ENCODE data around the gene EPX. TPM values are rescaled to one million over a fixed set of nuclear protein-coding genes. Genes with fewer than 3 reads are reported as not detected.

EPX gene
- total RNA-seq, 1 donor from 2014 or later, result not detected

DNA sequence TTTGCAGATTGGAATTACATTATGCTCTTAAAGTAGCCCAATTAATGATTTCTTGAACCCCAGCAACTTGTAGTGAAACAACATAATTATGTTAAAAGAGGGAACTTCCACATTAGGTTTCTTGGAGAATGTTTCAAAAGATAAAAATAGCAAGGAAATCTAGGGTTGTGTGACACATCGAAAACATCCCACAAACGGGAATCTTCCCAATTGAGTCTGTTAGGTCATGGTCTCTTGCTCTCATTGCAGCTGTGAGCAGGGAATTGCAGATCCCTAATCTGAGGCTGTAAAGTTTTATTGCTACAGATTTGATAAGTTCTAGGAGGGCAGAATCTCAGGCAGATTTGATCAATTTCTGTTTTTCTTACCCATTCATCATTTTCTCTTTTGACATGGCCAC is 39.1 kb downstream of the EPX start:
- no peak for DNase-seq (ENCODE audit: low read depth)
- TF ChIP-seq CTCF (conservative IDR thresholded peaks at IDR 0.05; ENCODE audit: low read depth, low read length), result no peak
- no peak overlapping the region for H3K4me3 ChIP-seq (ENCODE audit: low read depth, low read length)

- no peak overlapping the region for H3K4me3 ChIP-seq (ENCODE audit: low read depth, low read length)
- DNase-seq (ENCODE audit: low read depth), result peak; percentile 57
Measured at GRCh38 chr17:58232707-58233156, 40.2 kb downstream of the EPX start.

DNA sequence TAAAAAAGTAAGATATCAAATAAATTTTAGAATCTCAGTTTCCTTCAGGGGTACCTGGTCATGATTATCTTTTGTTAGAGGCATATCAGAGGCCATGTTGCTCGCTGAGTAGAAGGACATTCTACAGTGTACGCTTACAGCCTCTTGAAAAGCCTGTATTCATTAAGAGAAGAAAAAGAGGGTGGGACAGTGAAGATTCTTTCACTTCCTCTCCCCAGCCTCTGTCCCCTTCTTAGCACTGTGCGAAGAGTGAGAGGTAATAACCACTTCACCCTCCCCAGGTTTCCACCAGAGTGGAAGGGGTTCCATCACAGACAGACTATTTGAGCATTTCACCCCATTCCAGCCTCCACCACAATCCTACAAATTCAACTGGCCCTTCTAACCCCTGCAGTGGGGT is 41.0 kb downstream of the EPX start:
- DNase-seq (ENCODE audit: low read depth), result no peak
- no peak overlapping the region for H3K4me3 ChIP-seq (ENCODE audit: low read depth, low read length)
- no peak for TF ChIP-seq CTCF (conservative IDR thresholded peaks at IDR 0.05; ENCODE audit: low read depth, low read length)

More at GRCh38 chr17:58232707-58233156, 40.2 kb downstream of the EPX start:
- TF ChIP-seq CTCF (conservative IDR thresholded peaks at IDR 0.05; ENCODE audit: low read depth, low read length), result peak; percentile 8

- DNase-seq (ENCODE audit: low read depth), result no peak
- TF ChIP-seq CTCF (conservative IDR thresholded peaks at IDR 0.05; ENCODE audit: low read depth, low read length), result no peak
- no peak overlapping the region for H3K4me3 ChIP-seq (ENCODE audit: low read depth, low read length)
Measured at GRCh38 chr17:58234512-58234911, 42.0 kb downstream of the EPX start.

DNA sequence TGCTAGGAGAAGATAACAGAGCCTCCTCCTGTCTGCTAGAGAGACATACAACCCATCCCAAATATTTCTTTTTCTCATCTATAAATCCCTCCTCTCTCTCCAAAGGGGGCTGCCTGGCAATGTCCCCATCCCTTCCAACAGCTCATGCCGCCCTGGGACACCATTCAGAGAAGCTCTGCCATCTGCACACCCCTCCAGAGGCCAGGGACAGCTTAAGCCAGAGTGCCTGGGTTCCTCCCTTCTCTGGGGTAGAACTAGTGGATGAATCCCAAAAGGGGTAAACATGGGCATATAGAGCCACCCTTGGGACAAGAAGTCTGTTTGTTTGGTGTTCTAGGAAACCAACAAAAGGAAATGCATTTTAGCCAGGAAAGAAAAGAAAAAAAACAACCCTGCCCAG is 43.3 kb downstream of the EPX start:
- H3K4me3 ChIP-seq (ENCODE audit: low read depth, low read length), result no peak overlapping the region
- DNase-seq (ENCODE audit: low read depth), result no peak
- TF ChIP-seq CTCF (conservative IDR thresholded peaks at IDR 0.05; ENCODE audit: low read depth, low read length), result no peak

GRCh38 chr17:58236394-58236793 is 43.9 kb downstream of the EPX start:
- TF ChIP-seq CTCF (conservative IDR thresholded peaks at IDR 0.05; ENCODE audit: low read depth, low read length), result no peak
- no peak for DNase-seq (ENCODE audit: low read depth)
- no peak overlapping the region for H3K4me3 ChIP-seq (ENCODE audit: low read depth, low read length)

GRCh38 chr17:58238147-58238634 is 45.7 kb downstream of the EPX start, which contains the start of gene LPO:
Gene LPO, plus strand, starts transcription at chr17:58238584. Its CDS starts 4,396 bp downstream, at chr17:58242980.
- no peak within 1 kb of the TSS for H3K4me3 ChIP-seq (ENCODE audit: low read depth, low read length)
- DNase-seq (ENCODE audit: low read depth), result no peak
- TF ChIP-seq CTCF (conservative IDR thresholded peaks at IDR 0.05; ENCODE audit: low read depth, low read length), result no peak

Data from epithelial cell of proximal tubule (primary cell).